Lower leg skin (tissue), 4 donors: ENCODE results near the gene MET. TPM values are rescaled to one million over a fixed set of nuclear protein-coding genes. Genes with fewer than 3 reads are reported as not detected.

Source experiments
- DNase-seq, 2 donors: peaks; one replicate each; pipeline ENCODE4 v3.0.0-alpha.2; 2019; ENCODE audit warnings: low spot score in 2 of 2
- H3K4me3 ChIP-seq: fragments of 200-600 bp; sonication (generic); 2 replicates; pipeline ENCODE4 v1.5.1; 2017; ENCODE audit warnings: mild to moderate bottlenecking, low read depth; ENCODE audit not compliant: poor library complexity, severe bottlenecking
- POLR2A ChIP-seq, 2 donors: fragments of 450-650 bp; IDR thresholded peaks; one replicate each; pipeline ENCODE4 v1.6.1; 2016 to 2017; ENCODE audit warnings: antibody characterized with exemption in 2 of 2, mild to moderate bottlenecking in 1 of 2, moderate library complexity in 1 of 2
- WGBS, 2 donors: methylation state at CpG; one replicate each; pipeline ENCODE4 v1.1.5; 2018; 5-methylcytosine and 5-hydroxymethylcytosine counted together
- intact Hi-C: fragments of 100-400 bp; cut with DNase I; formaldehyde crosslinking; loops from one replicate; pipeline ENCODE4 v1.15.0; 2023; ENCODE audit warnings: low total_unique reads
- total RNA-seq, 4 donors: library from RNA; depleted of rRNA; stranded (reverse); fragments of >200 nt; gene quantifications; one replicate each; pipeline ENCODE4 v1.1.0, GENCODE V29; 2016
- TF ChIP-seq, protein P1 (sequence below), 3 donors: fragments of 450-650 bp; IDR thresholded peaks; one replicate each; pipeline ENCODE4 v1.5.1; 2016; ENCODE audit warnings: antibody characterized with exemption in 3 of 3, mild to moderate bottlenecking in 3 of 3, moderate library complexity in 2 of 3

Gene MET
- total RNA-seq, 4 donors from 2014 or later: 15.8 to 28.2 (median 24.5) TPM

DNA sequence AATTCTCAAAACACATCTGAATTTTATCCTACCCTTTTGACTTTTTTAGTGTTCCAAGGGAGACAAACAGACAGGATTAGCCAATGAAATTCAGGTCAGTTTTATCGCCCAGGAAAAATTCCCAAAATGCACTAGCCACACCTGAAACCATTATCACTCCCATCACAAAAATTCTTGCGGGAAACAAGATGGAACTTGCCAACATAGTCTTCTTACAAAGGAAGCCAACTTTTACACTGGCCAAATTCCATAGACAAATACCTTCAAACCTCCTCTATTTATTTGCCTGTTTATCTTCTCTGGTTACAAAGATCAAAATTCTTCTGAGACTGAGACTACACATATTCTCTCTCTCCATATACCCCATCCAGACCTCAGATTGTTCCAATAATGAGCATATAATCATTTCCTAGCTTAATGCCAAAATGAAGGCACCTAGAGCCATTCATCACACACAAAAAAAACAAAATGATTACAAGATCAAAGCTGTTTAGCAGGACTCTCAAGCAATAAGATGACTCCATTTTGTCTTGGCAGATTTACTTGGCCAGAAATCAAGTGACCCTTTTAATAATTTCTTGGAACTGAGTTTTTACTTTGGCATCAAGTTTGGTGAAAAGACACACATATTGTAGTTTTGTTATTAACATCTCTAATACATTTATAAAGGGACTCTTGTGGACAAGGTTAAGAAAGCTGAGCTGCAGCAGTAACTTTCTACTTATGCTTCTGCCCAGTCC is 30.2 kb downstream of the MET start:
- TF ChIP-seq, protein P1, sequence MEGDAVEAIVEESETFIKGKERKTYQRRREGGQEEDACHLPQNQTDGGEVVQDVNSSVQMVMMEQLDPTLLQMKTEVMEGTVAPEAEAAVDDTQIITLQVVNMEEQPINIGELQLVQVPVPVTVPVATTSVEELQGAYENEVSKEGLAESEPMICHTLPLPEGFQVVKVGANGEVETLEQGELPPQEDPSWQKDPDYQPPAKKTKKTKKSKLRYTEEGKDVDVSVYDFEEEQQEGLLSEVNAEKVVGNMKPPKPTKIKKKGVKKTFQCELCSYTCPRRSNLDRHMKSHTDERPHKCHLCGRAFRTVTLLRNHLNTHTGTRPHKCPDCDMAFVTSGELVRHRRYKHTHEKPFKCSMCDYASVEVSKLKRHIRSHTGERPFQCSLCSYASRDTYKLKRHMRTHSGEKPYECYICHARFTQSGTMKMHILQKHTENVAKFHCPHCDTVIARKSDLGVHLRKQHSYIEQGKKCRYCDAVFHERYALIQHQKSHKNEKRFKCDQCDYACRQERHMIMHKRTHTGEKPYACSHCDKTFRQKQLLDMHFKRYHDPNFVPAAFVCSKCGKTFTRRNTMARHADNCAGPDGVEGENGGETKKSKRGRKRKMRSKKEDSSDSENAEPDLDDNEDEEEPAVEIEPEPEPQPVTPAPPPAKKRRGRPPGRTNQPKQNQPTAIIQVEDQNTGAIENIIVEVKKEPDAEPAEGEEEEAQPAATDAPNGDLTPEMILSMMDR (IDR thresholded peaks at IDR 0.05): no peak
- TF ChIP-seq POLR2A (IDR thresholded peaks at IDR 0.05): no peak
- no peak overlapping the region for H3K4me3 ChIP-seq
- 34 to 36% methylated on average over 2 of the region's 2 CpGs for WGBS, 2 donors
- intact Hi-C loops: no loop called here
- no peak for DNase-seq

GRCh38 chr7:116704650-116705228 is 32.7 kb downstream of the MET start:
- intact Hi-C loops: no loop called here
- no peak overlapping the region for H3K4me3 ChIP-seq
- 58 to 63% methylated on average over 2 of the region's 2 CpGs for WGBS, 2 donors
- DNase-seq: no peak
- no peak for TF ChIP-seq POLR2A (IDR thresholded peaks at IDR 0.05)
- TF ChIP-seq, protein P1 (IDR thresholded peaks at IDR 0.05): no peak

DNA sequence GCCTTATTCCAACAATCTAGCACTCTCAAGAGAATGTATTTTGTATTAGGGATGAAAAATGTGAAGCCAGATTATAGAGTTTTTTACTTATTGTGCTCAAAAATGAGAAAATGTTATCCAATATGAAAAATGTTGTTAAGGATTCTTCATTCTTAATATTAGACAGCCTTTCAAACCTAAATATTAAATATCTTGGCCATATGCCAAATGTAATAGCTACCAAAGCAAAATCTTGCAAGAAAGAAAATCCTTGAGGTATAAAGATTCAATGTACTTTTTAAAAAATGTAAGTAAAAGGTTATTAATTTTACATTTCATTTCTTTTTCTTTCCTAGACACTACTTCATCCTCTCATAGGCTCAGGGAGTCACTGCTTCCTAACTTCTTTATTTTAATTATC is 33.4 kb downstream of the MET start:
- DNase-seq: no peak
- TF ChIP-seq, protein P1 (IDR thresholded peaks at IDR 0.05): no peak
- TF ChIP-seq POLR2A (IDR thresholded peaks at IDR 0.05): no peak
- no peak overlapping the region for H3K4me3 ChIP-seq
- intact Hi-C loops: no loop called here

GRCh38 chr7:116706668-116707126 is 34.7 kb downstream of the MET start:
- no peak for TF ChIP-seq POLR2A (IDR thresholded peaks at IDR 0.05)
- TF ChIP-seq, protein P1 (IDR thresholded peaks at IDR 0.05): no peak
- WGBS, 2 donors: 18 to 26% methylated on average over 3 of the region's 3 CpGs
- intact Hi-C loops: no loop called here
- no peak for DNase-seq
- H3K4me3 ChIP-seq: no peak overlapping the region

- intact Hi-C loops: no loop called here
- no peak for DNase-seq
- no peak for TF ChIP-seq POLR2A (IDR thresholded peaks at IDR 0.05)
- TF ChIP-seq, protein P1 (IDR thresholded peaks at IDR 0.05): no peak
- 85 to 89% methylated on average over 3 of the region's 3 CpGs for WGBS, 2 donors
- H3K4me3 ChIP-seq: no peak overlapping the region
These were observed 35.3 kb downstream of the MET start for GRCh38 chr7:116707289-116707688.
